Measurements from ENCODE around the gene GHR.
"Not testable (repeated sequence)": the region's sequence is repeated elsewhere in the genome, so short reads cannot be mapped to it uniquely, and the experiment has no call there.

DNA sequence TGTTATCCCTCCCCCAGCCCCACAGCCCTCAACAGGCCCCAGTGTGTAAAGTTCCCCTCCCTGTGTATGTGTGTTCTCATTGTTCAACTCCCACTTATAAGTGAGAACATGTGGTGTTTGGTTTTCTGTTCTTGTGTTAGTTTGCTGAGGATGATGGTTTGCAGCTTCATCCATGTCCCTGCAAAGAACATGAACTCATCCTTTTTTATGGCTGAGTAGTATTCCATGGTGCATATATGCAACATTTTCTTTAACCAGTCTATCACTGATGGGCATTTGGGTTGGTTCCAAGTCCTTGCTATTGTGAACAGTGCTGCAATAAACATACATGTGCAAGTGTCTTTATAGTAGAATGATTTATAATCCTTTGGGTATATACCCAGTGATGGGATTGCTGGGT lies 261.8 kb downstream of the GHR start:
- TF ChIP-seq POLR2A, CTCF (IDR thresholded peaks at IDR 0.05): not testable (repeated sequence)
